ENCODE data around the gene PCDHGB2.

- peak; percentile 43; the same call in 1 of the 2 replicates for TF ChIP-seq CTCF (IDR thresholded peaks at IDR 0.05)
- no peak for TF ChIP-seq SP1 (CRISPR knock-in tag; conservative IDR thresholded peaks at IDR 0.05)
- TF ChIP-seq PRDM15 (CRISPR knock-in tag; IDR thresholded peaks at IDR 0.05): no peak
- TF ChIP-seq ATF3 (CRISPR knock-in tag; conservative IDR thresholded peaks at IDR 0.05): no peak
Observed at GRCh38 chr5:141326088-141326854, 33.5 kb upstream of the PCDHGB2 start.

Data from WTC11 (cell line).